ENCODE results near the gene DEFB108B. TPM values are rescaled to one million over a fixed set of nuclear protein-coding genes. Genes with fewer than 3 reads are reported as not detected.
"Not testable (repeated sequence)": the region's sequence is repeated elsewhere in the genome, so short reads cannot be mapped to it uniquely, and the experiment has no call there.

The DEFB108B gene, protein sequence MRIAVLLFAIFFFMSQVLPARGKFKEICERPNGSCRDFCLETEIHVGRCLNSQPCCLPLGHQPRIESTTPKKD
- total RNA-seq (not detected), polyA plus RNA-seq (not detected)

DNA sequence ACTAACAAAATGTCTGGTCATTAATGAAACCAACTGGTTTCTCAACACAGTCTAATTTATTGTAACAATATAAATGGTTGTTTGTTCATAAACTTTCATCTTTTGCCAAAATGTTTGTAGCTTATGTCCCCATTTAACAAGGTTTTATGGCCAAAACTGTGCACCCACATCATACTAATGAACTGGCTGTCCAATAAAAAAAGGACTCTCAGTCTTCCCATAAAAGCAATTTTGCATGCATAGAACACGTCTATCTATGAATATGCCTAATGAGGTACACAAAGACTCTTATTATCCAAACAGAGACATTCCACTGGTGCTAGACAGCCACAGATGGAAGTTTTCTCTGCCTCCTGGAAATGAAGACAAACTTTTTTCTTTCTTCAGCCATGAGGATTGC lies at the start of gene DEFB108B:
Gene DEFB108B, plus strand, starts transcription at position 390 of the 400 bp plus-strand sequence. Its CDS starts 0 bp downstream, at position 390.
- H3K27me3 ChIP-seq; H3K36me3 ChIP-seq; DNase-seq; intact Hi-C loops (cut with DNase I); H3K9me3 ChIP-seq; H3K4me3 ChIP-seq; H3K4me1 ChIP-seq; H3K27ac ChIP-seq: not testable (repeated sequence)
- WGBS, 2 donors: 0% methylated on average over 1 of the region's 1 CpG

DNA sequence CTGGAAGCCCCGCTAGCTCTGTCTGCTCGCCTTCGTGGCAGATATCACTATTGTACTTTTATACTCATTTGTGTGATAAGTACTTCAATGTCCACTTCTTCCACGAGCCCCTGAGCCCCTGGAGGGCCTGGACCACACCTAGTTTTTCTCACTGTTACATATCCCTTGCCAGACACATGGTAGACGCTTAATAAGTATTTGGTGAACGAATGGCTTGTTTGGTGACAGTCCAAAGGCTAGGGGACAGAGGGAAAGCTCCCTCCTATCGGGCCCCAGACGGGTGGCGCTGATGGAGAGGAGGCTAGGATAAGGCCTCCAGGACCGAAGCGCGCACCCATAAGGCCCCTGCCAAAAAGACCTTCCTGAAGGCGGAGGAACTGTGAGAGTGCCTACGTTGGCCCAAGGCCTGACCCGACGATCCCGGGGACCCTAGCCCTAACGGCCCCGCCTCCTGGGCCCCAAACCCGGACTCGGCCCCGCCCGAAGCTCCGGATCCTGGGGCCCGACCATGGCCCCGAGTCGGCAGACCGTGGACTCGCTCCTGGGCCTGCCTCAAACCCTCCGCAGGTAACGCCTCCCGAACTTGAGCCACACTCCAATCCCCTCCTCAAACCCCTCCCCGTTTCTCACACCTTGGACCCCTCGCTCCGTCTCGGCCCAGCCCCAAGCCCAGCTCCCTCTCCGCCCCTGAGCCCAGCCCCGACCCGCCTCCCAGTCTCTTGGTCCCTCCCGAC lies 46.7 kb upstream of the DEFB108B start:
- H3K9me3 ChIP-seq, H3K27me3 ChIP-seq, DNase-seq, H3K36me3 ChIP-seq: not testable (repeated sequence)
- intact Hi-C loops (cut with DNase I): loop anchor here (5.0 kb wide), 1 partner anchor 334 kb away; the partner anchor contains the start of gene NADSYN1
- Histone ChIP-seq H3K4me1 (peaks cover 0 to 11% (median 3%) of the 10 kb centered on the region in 4 donors), H3K4me3 (peak overlapping the region; percentile 56 to 78 (median 63)), H3K27ac (peak overlapping the region; percentile 84 to 92 (median 88))
- peak; percentile 58 to 62 for TF ChIP-seq POLR2A (IDR thresholded peaks at IDR 0.05)
- TF ChIP-seq POLR2AphosphoS5 (IDR thresholded peaks at IDR 0.05): peak; percentile 40 to 71 (median 58)
- 2 to 5% methylated on average over 40 of the region's 40 CpGs for WGBS, 2 donors

DNA sequence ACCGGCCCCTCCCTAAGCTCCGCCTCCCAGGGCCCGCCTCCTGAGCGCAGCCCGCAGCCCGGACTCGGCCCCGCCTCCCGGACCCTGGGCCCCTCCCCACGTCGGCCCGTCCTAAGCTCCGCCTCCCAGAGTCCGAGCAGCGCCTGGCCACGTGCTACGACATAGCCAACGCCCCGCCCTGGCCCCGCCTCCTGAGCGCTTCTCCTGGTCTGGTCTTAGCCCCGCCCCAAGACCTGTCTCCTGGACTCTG lies 46.2 kb upstream of the DEFB108B start:
- DNase-seq: peak; percentile 100
- intact Hi-C loops (cut with DNase I): loop anchor here (5.0 kb wide), 1 partner anchor 334 kb away; the partner anchor contains the start of gene NADSYN1
- not testable (repeated sequence) for H3K36me3 ChIP-seq, H3K27me3 ChIP-seq, H3K9me3 ChIP-seq
- Histone ChIP-seq H3K4me1 (peaks cover 0 to 11% (median 3%) of the 10 kb centered on the region in 4 donors), H3K27ac (peak overlapping the region; percentile 84 to 92 (median 88)), H3K4me3 (peak overlapping the region; percentile 56 to 78 (median 63))
- 0 to 2% methylated on average over 22 of the region's 22 CpGs for WGBS, 2 donors

DNA sequence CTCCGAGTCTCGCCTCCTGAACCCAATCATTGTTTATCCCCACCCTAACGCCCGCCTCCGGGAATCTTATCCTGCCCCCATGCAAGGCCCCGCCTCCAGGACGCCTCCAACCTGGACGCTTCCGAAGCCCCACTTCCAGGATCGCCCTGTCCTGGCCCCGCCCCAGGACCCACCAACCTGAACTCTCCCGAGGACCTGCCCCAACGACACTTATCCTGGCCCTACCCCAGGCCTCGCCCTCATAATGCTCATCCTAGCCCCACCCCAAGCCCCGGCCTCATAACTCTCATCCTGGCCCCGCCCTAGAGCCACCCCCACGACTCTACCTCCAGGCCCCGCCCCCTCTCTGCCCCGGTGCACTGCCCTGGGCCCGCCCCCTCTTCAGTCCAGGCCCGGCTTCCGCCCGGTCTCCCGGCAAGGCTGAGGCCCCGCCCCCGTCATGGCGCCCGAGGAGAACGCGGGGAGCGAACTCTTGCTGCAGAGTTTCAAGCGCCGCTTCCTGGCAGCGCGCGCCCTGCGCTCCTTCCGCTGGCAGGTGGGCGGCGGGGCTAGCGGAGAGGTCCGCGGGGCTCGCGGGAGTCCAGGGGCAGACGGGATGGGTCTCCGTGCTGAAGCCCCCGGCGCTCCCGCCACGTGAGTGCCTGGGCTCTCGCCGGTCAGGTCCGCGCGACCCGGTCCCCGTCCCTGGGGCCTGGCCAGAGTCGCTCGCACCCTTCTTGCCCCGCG lies 45.7 kb upstream of the DEFB108B start:
- Histone ChIP-seq H3K4me1 (peaks cover 0 to 11% (median 3%) of the 10 kb centered on the region in 4 donors), H3K36me3 (no peaks in the 10 kb centered on the region), H3K27ac (peak overlapping the region; percentile 71 to 92 (median 87)), H3K9me3 (no peaks in the 10 kb centered on the region), H3K4me3 (peak overlapping the region; percentile 56 to 78 (median 63)), H3K27me3 (no peaks in the 10 kb centered on the region)
- peak; percentile 97 for DNase-seq
- WGBS, 2 donors: 1% methylated on average over 61 to 62 of the region's 62 CpGs
- intact Hi-C loops (cut with DNase I): loop anchor here (5.0 kb wide), 1 partner anchor 335 kb away; the partner anchor contains the start of gene NADSYN1
- TF ChIP-seq POLR2A (IDR thresholded peaks at IDR 0.05) (no peak), POLR2AphosphoS5 (IDR thresholded peaks at IDR 0.05) (peak in 1 of 4 donors; percentile 24)

DNA sequence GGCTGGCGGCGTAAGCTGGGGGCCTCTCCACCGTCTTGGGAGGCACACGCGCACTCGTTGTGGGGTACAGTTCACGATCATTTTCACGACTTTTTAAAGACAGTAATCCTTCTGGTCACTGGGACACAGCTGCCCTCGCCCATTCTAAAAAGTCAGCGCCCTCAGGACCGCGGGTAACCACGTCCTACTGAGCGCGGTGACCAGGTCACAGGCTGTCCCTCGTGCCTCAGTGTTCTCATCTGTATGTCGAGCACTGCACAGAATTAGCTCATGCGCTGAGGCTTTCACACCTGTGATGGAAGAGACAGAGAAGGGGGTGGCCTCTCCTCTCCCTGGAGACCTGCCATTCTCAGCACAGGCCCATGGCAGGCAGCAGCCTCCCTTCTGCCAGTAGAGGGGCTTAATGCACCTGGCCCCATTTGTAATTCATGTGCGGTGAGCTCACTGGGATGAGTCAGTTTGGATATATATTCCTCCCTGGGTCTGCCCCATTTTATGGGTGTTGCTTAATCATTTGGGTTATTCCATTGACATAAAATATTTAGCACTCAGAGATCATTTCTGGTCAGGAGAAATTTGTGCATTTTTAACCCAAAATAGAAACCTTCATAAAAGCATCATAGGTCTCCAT lies 45.1 kb upstream of the DEFB108B start:
- not testable (repeated sequence) for H3K9me3 ChIP-seq, H3K36me3 ChIP-seq, H3K27me3 ChIP-seq, DNase-seq
- H3K27ac ChIP-seq: peak overlapping the region; percentile 71 to 92 (median 87)
- H3K4me1 ChIP-seq: peaks cover 0 to 11% (median 3%) of the 10 kb centered on the region in 4 donors
- H3K4me3 ChIP-seq: peak overlapping the region; percentile 56 to 78 (median 63)
- WGBS, 2 donors: 1 to 3% methylated on average over 19 of the region's 19 CpGs
- intact Hi-C loops (cut with DNase I): loop anchor here (5.0 kb wide), 1 partner anchor 336 kb away; the partner anchor contains the start of gene NADSYN1

DNA sequence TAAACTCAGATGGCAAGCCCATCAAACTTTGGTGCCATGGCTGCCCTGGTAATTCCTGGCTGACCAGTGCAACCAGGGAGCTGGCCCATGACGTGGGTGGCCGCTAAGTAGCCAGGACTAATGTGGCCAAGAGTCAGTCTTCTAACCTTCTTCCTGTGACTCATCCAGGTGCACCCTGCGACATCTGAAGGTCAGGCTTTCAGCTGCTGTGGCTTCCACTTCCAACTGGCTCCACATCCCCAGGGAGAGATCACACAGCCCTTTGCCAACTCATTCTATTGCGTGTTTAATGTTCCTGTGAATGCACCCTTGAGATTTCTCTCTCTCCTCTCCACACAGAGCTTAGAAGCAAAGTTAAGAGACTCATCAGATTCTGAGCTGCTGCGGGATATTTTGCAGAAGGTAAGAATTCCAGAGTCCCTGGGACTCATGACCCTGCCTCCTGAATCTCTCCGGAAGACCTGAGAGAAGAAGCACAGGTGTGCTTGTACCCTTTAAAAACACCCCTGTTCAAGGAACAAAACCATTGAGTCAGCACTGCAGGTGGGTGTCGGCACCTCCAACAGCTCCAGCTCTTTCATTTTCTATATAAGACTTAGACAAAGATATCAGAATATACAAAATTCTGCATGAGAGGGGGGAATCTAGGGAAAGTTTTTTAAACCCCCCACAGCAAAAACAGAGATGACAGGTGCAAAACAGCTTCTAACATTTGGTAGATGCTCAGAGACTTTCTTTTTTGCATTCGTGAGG lies 43.4 kb upstream of the DEFB108B start:
- 88 to 93% methylated on average over 8 of the region's 8 CpGs for WGBS, 2 donors
- H3K27ac ChIP-seq: not testable (repeated sequence)

DNA sequence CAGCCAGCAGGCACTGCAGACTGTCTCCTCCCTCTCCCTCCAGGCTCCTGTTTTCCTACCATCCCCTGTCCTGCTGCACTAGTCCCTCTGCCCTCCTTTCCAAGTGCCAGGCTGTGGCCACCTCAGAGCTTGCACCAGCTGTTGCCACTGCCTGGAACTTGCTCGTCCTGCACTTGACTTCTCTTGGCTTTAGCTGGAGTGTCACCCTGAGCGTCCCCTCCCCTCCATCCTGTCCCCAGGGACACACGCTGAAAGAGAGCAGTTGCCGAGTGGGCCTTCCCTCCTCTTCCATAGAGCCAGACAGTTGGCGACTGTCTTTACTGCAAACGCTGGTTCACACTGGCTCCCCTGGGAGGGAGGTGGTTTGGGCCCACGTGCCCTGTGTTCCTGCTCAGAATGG lies 41.9 kb upstream of the DEFB108B start:
- H3K36me3 ChIP-seq; intact Hi-C loops (cut with DNase I); H3K4me3 ChIP-seq; H3K27me3 ChIP-seq; DNase-seq; H3K9me3 ChIP-seq; H3K27ac ChIP-seq; H3K4me1 ChIP-seq: not testable (repeated sequence)
- 60 to 81% methylated on average over 7 of the region's 7 CpGs for WGBS, 2 donors

More for the DNA sequence above, 43.4 kb upstream of the DEFB108B start:
- H3K4me1 ChIP-seq: peaks cover 0 to 11% (median 3%) of the 10 kb centered on the region in 4 donors
- DNase-seq, H3K9me3 ChIP-seq, H3K27me3 ChIP-seq, H3K4me3 ChIP-seq, H3K36me3 ChIP-seq: not testable (repeated sequence)
- intact Hi-C loops (cut with DNase I): loop anchor here (5.0 kb wide), 1 partner anchor 337 kb away; the partner anchor contains the start of gene NADSYN1
